HepG2 (cell line): Measurements from ENCODE around the gene TRPV2. TPM values are rescaled to one million over a fixed set of nuclear protein-coding genes. Genes with fewer than 3 reads are reported as not detected.

ENCODE experiments used
- AKAP8 ChIP-seq: sonication (generic); formaldehyde crosslinking; IDR thresholded peaks from 2 replicates; pipeline ENCODE4 v1.5.1; 2020; ENCODE audit warnings: mild to moderate bottlenecking, missing genetic modification reagents
- ATF7 ChIP-seq, 2 experiments: fragments of 450-650 bp in 1 of 2; sonication (generic) in 1 of 2; formaldehyde crosslinking in 1 of 2; IDR thresholded peaks; 2 replicates each; pipeline versions ENCODE4 v1.4.0 to v1.6.1; 2016 to 2020; ENCODE audit warnings: antibody characterized with exemption in 1 of 2, mild to moderate bottlenecking in 1 of 2, missing genetic modification reagents in 1 of 2
- BCL6 ChIP-seq: IDR thresholded peaks from 2 replicates; pipeline ENCODE4 v1.6.1; 2016; ENCODE audit warnings: missing genetic modification reagents, missing compliant biosample characterization
- CEBPG ChIP-seq: IDR thresholded peaks from 2 replicates; pipeline ENCODE4 v1.6.1; 2016
- ISL2 ChIP-seq: sonication (generic); formaldehyde crosslinking; IDR thresholded peaks from 2 replicates; pipeline ENCODE4 v1.5.0; 2020; ENCODE audit warnings: missing genetic modification reagents
- KDM3A ChIP-seq: IDR thresholded peaks from 2 replicates; pipeline ENCODE4 v1.6.1; 2018; ENCODE audit warnings: low read depth, missing compliant biosample characterization
- KDM4B ChIP-seq: sonication (generic); formaldehyde crosslinking; IDR thresholded peaks from 2 replicates; pipeline ENCODE4 v1.4.0; 2020; ENCODE audit warnings: missing genetic modification reagents
- POLR2A ChIP-seq, 2 experiments: IDR thresholded peaks; 2 replicates each; pipeline ENCODE4 v1.6.1; 2011; ENCODE audit warnings: low read depth in 2 of 2, low read length in 2 of 2, mild to moderate bottlenecking in 1 of 2, moderate library complexity in 1 of 2; ENCODE audit not compliant: insufficient read depth in 1 of 2
- POLR2G ChIP-seq: fragments of 200-400 bp; formaldehyde crosslinking; IDR thresholded peaks from 2 replicates; pipeline ENCODE4 v1.6.1; 2018; ENCODE audit warnings: mild to moderate bottlenecking, low read depth, low read length, moderate library complexity
- ZBTB34 ChIP-seq: sonication (generic); formaldehyde crosslinking; IDR thresholded peaks from 2 replicates; pipeline ENCODE4 v1.8.0; 2022; ENCODE audit warnings: mild to moderate bottlenecking, missing genetic modification reagents
- ZBTB46 ChIP-seq: sonication (generic); formaldehyde crosslinking; IDR thresholded peaks from 2 replicates; pipeline ENCODE4 v1.4.0; 2020; ENCODE audit warnings: mild to moderate bottlenecking, missing genetic modification reagents, borderline replicate concordance
- ZC3H13 ChIP-seq: sonication (generic); formaldehyde crosslinking; IDR thresholded peaks from 2 replicates; pipeline ENCODE4 v1.8.1; 2023; ENCODE audit warnings: mild to moderate bottlenecking, missing genetic modification reagents, moderate library complexity
- ZNF101 ChIP-seq: sonication (generic); formaldehyde crosslinking; IDR thresholded peaks from 2 replicates; pipeline ENCODE4 v1.4.0; 2020; ENCODE audit warnings: mild to moderate bottlenecking, low read depth, missing genetic modification reagents, borderline replicate concordance
- ZNF121 ChIP-seq: sonication (generic); formaldehyde crosslinking; IDR thresholded peaks from 2 replicates; pipeline ENCODE4 v1.5.0; 2020; ENCODE audit warnings: mild to moderate bottlenecking, missing genetic modification reagents
- ZNF281 ChIP-seq: sonication (generic); formaldehyde crosslinking; IDR thresholded peaks from 2 replicates; pipeline ENCODE4 v1.4.0; 2020; ENCODE audit warnings: missing genetic modification reagents, borderline replicate concordance
- ZNF331 ChIP-seq: sonication (generic); formaldehyde crosslinking; IDR thresholded peaks from 2 replicates; pipeline ENCODE4 v1.4.0; 2020; ENCODE audit warnings: missing genetic modification reagents
- ZNF431 ChIP-seq: sonication (generic); formaldehyde crosslinking; IDR thresholded peaks from 2 replicates; pipeline ENCODE4 v1.9.0; 2022; ENCODE audit warnings: missing genetic modification reagents, low read depth, mild to moderate bottlenecking, borderline replicate concordance
- ZNF549 ChIP-seq: sonication (generic); formaldehyde crosslinking; IDR thresholded peaks from 2 replicates; pipeline ENCODE4 v1.5.0; 2020; ENCODE audit warnings: missing genetic modification reagents
- ZNF619 ChIP-seq: sonication (generic); formaldehyde crosslinking; IDR thresholded peaks from 2 replicates; pipeline ENCODE4 v1.4.0; 2020; ENCODE audit warnings: mild to moderate bottlenecking, missing genetic modification reagents
- ZNF879 ChIP-seq: sonication (generic); formaldehyde crosslinking; IDR thresholded peaks from 2 replicates; pipeline ENCODE4 v1.8.1; 2023; ENCODE audit warnings: missing genetic modification reagents
- polyA plus RNA-seq, 8 experiments: library from polyadenylated mRNA; depleted of rRNA in 3 of 8; stranded (reverse) in 7 of 8; unstranded in 1 of 8; fragments of >200 nt; fragmentation: Illumina TruSeq in 4 of 8; extraction: Trizol in 4 of 8; gene quantifications; 2 replicates each; pipeline versions ENCODE4 v1.2.1 to v1.2.3, GENCODE V29; 2011 to 2016; ENCODE audit warnings: low read depth in 4 of 8, missing spikeins in 1 of 8, mixed read lengths in 1 of 8; ENCODE audit not compliant: insufficient read depth in 1 of 8
- total RNA-seq, 5 experiments: library from RNA; depleted of rRNA; stranded (reverse); fragments of >200 nt; fragmentation: Illumina TruSeq; extraction: Trizol; gene quantifications; 2 replicates each; pipeline ENCODE4 v1.2.3, GENCODE V29; 2016; ENCODE audit warnings: low read depth in 1 of 5

TRPV2 gene
- total and polyA plus RNA-seq, 2 of the 13 experiments (the other 11 are each of a cell fraction or from before 2014, with no cell fraction given), result 13.6 to 21.3 TPM

GRCh38 chr17:16446338-16446983 lies 31.1 kb downstream of the TRPV2 start (continued):
- TF ChIP-seq ATF7 (IDR thresholded peaks at IDR 0.05) (no peak), ATF7 (CRISPR knock-in tag; IDR thresholded peaks at IDR 0.05) (no peak), POLR2G (peak; percentile 41; the same call in 1 of the 2 replicates), ZBTB46 (CRISPR knock-in tag) (no peak), POLR2A (IDR thresholded peaks at IDR 0.05; ENCODE audit: insufficient read depth in 1 of 2, low read depth in 2 of 2, low read length in 2 of 2) (peak; percentile 47 to 49; a peak in 3 of 4 replicates), AKAP8 (CRISPR knock-in tag) (0 out of 2 replicates have a peak, but pooled peaks have one; percentile 68), BCL6 (no peak), ZNF549 (no peak), ZNF121 (CRISPR knock-in tag) (no peak), ZNF431 (CRISPR knock-in tag) (no peak), ISL2 (CRISPR knock-in tag) (no peak), ZNF281 (CRISPR knock-in tag) (no peak), CEBPG (no peak), ZNF101 (CRISPR knock-in tag) (no peak), KDM3A (no peak), ZNF619 (CRISPR knock-in tag) (no peak), ZNF879 (no peak), ZNF331 (CRISPR knock-in tag) (0 out of 2 replicates have a peak, but pooled peaks have one; percentile 10), KDM4B (no peak), ZC3H13 (CRISPR knock-in tag) (0 out of 2 replicates have a peak, but pooled peaks have one; percentile 35), ZBTB34 (no peak)
